ENCODE data around the gene APBA1.

The APBA1 gene

GRCh38 chr9:69657269-69657668 lies 14.9 kb downstream of the APBA1 start:
- no peak for DNase-seq (ENCODE audit: low read depth)

DNA sequence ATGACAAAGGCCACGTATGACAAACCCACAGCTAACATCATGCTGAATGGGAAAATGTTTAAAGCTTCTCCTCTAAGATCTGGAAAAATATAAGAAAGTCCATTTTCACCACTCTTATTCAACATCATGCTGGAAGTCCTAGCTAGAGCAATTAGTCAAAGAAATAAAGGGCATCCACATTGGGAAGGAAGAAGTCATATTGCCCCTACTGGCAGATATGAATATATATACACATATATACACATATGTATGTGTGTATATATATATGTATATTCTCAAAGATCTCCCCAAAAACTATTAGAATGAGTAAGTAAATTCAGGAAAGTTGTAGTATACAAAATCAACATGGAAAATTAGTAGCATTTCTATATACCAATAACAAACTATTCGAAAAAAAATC lies 17.1 kb downstream of the APBA1 start:
- no peak for DNase-seq (ENCODE audit: low read depth)

GRCh38 chr9:69653261-69653660 lies 18.9 kb downstream of the APBA1 start:
- DNase-seq (ENCODE audit: low read depth), result no peak

GRCh38 chr9:69649566-69650250 lies 22.5 kb downstream of the APBA1 start:
- DNase-seq (ENCODE audit: low read depth), result no peak

- no peak for DNase-seq (ENCODE audit: low read depth)
Observed at GRCh38 chr9:69647804-69648203, 24.4 kb downstream of the APBA1 start.

DNA sequence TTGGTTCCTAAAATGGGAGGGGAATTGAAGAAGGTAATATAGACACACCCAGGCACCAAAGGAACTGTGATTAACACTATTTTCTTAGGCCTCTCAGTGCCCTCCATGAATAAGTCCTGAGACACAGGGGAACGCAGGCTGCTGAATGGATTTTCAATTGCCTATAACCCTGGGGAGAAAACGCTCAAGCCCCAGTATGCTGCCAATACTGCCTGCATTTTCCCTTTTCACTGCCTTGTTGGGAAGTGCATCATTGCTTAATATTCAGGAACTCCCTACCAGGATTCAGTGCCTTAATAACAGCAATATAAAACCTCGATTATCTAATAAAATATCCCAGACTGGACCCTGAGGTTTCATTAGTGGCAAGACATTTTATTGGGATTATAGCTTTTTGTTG lies 25.4 kb downstream of the APBA1 start:
- DNase-seq (ENCODE audit: low read depth), result no peak

- no peak for DNase-seq (ENCODE audit: low read depth)
Observed at GRCh38 chr9:69645488-69645887, 26.7 kb downstream of the APBA1 start.

- DNase-seq (ENCODE audit: low read depth), result no peak
Observed at GRCh38 chr9:69643098-69643497, 29.1 kb downstream of the APBA1 start.

DNA sequence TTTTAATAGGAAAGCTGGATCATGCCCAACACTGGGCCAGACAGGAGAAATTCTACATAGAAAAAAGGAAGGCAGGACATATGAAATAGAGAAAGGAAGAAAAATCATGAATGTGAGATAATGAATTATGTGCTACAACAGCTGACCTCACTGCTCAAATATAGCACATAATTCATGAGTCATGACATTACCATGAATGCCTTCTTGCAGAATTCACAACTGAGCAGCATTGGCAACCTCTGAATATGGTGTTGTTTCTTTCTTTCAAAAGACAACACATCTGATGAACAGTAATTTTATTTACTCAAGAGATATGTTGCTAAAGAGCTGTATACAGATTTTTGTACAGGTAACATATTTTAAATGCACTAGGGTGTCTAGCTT lies 34.4 kb downstream of the APBA1 start:
- no peak for DNase-seq (ENCODE audit: low read depth)

GRCh38 chr9:69637193-69637816 lies 34.9 kb downstream of the APBA1 start:
- DNase-seq (ENCODE audit: low read depth), result no peak

DNA sequence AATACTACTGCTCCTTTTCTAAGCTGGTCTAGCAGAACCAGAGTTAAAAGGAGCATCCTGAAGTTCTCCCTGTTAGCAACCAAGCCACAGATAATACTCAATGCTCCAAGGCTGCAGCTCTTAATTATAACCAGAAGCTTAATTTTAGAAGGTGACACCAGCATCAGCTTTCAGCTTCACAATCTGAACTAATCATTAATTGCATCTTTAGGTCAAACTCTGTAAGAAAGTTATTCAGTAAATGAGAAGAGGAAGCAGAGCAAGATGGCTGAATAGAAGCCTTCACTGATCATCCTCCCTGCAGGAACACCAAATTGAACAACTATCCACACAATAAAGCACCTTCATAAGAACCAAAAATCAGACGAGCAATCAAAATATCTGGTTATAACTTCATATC lies 38.5 kb downstream of the APBA1 start:
- DNase-seq (ENCODE audit: low read depth), result no peak

DNA sequence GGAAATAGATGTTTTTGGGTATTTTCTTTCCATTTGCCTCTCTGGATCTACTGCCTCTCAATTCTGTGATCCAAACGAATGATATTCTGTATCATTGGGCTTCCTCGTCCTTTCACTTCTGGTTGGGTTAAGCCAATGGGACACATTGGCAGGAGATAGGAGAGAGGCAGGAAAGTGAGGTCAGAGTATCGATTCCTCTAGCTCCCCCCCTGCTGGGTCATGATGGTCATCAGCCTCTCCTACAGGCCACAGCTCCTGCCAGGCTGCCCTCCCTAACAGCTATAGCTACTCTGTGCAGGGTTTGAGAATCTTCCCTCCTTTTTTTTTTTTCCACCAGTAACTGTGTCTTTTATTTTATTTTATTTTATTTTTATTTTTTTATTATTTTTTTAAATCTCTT lies 39.4 kb downstream of the APBA1 start:
- no peak for DNase-seq (ENCODE audit: low read depth)

- DNase-seq (ENCODE audit: low read depth), result no peak
Observed at GRCh38 chr9:69627281-69627680, 44.9 kb downstream of the APBA1 start.

- no peak for DNase-seq (ENCODE audit: low read depth)
Observed at GRCh38 chr9:69623276-69623675, 48.9 kb downstream of the APBA1 start.

GRCh38 chr9:69622676-69623075 lies 49.5 kb downstream of the APBA1 start:
- DNase-seq (ENCODE audit: low read depth), result no peak

- DNase-seq (ENCODE audit: low read depth), result no peak
Observed at GRCh38 chr9:69621730-69622460, 50.3 kb downstream of the APBA1 start.

GRCh38 chr9:69620731-69621130 lies 51.4 kb downstream of the APBA1 start:
- no peak for DNase-seq (ENCODE audit: low read depth)

GRCh38 chr9:69619233-69619632 lies 52.9 kb downstream of the APBA1 start:
- DNase-seq (ENCODE audit: low read depth), result no peak

- no peak for DNase-seq (ENCODE audit: low read depth)
Observed at GRCh38 chr9:69617006-69617405, 55.2 kb downstream of the APBA1 start.

DNA sequence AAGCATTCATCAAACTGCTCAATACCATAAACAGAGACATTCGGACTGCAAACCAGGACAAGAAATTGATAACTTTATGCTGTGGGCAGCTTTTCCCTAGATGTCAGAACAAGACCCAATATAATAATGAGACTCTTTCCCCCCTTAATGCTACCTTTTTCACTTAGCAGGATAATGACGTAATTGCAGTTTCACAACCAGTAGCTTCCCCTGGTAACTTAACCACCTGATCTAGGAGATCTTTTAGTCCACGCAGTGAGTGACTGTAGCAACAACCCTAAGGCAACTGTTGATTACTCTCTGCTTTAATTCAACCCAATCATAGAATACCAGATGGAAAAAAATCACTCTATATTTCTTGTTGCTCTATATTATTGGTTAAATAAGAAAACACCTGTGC lies 56.3 kb downstream of the APBA1 start:
- DNase-seq (ENCODE audit: low read depth), result no peak

DNA sequence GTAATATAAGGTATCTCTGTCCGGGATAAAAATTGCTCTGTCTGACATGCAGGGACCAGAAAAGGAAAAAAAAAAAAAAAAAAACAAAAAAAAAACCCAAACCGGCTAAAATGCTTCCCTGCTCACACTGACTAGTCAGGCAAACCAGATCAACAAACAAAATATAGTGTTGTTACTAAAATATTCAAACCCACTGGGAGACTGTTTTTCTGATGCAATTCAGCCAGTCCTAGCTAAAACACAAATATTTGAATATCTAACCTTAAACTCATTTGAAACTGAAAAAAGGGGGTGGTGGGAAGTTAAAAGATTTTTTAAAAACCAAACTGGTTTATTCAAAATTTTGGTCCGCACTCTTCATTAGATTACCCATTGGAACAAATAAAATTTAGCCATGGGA lies 61.0 kb downstream of the APBA1 start:
- no peak for DNase-seq (ENCODE audit: low read depth)

DNA sequence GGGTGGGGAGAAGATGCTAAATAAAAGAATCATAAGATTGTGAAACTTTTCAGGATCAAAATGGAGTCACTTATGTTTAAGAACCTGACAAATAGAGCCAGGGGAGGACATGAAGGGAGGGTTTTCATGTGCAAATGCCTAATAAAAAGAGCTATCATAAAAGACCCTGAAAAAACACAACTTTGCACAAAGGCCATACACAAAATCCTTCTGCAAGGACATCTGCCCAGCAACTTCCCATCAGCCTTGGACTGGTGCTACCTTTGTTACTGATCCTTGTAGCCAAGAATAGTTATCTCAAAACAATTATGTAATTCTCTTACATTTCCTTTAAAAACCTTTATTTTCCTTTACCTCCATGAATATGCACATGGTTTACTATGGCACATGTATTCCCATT lies 63.0 kb downstream of the APBA1 start:
- DNase-seq (ENCODE audit: low read depth), result no peak

DNA sequence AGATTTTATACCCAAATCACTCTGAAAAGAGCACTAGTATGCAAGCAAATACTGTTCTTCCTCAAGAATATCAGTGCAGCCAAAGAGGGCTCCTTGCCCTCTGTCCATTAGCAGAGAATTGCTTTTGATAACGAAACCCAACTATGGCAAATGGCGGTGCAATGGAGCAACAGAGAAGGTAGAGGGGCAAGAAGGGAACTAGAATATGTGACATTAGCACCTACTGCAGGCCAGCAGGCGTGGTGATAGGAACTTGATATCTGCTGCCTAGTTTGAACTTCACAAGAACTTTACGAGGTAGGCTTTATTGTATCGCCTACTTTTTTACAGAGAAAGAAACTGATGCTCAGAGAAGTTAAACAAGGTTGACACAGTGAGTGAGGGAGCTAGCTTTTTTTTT lies 66.1 kb downstream of the APBA1 start:
- DNase-seq (ENCODE audit: low read depth), result no peak

- no peak for DNase-seq (ENCODE audit: low read depth)
Observed at GRCh38 chr9:69605406-69605805, 66.8 kb downstream of the APBA1 start.

All from activated T-helper 1 cell treated with Interleukin-2 at 50 U/mL for 16 hours (primary cell).